Glomerular endothelial cell (primary cell): ENCODE results near the gene TBC1D2B. TPM values are rescaled to one million over a fixed set of nuclear protein-coding genes. Genes with fewer than 3 reads are reported as not detected.

Experiments used
- DNase-seq: peaks from one replicate; pipeline ENCODE4 v3.0.0-alpha.2; 2011; ENCODE audit warnings: low read depth, low spot score; ENCODE audit errors: extremely low read depth
- total RNA-seq: library from RNA; depleted of rRNA; stranded (reverse); fragments of >200 nt; gene quantifications from 2 replicates; pipeline ENCODE4 v1.2.3, GENCODE V29; 2015

Gene TBC1D2B
- total RNA-seq, 1 donor from 2014 or later = 41.5 TPM

DNA sequence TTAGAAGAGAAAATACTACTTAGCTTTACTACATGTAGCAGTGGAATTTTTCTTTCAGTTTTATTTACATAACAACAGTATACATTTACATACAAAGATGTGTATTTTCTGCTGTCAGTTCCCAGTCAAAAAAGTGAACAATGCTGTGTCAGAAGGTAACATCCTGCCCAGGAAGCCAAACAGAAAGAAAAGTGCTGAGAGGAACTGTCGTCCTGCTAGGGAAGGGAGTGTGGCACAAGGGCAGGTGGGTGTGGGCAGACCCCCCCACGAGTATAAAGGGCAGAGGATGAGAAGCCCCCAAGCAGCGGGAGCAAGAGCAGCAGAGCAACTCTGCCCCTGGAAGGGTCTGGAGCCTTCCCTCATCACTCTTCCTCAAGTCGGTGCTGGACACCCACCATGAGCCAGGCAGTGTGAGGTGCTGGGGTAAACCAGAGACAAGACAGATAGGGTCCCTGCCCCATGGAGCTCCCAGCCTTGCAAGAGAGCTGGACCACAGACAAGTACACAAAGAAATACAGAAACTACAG is 39.7 kb downstream of the TBC1D2B start:
- DNase-seq = no peak

GRCh38 chr15:78037328-78037727 is 40.2 kb downstream of the TBC1D2B start:
- no peak for DNase-seq

- no peak for DNase-seq
These were observed 41.5 kb downstream of the TBC1D2B start for GRCh38 chr15:78035861-78036476.

- DNase-seq = peak; percentile 47
These were observed 42.2 kb downstream of the TBC1D2B start for GRCh38 chr15:78035321-78035751.

GRCh38 chr15:78034495-78035191 is 42.9 kb downstream of the TBC1D2B start:
- DNase-seq = no peak

GRCh38 chr15:78033864-78034263 is 43.6 kb downstream of the TBC1D2B start:
- no peak for DNase-seq

GRCh38 chr15:78032671-78033070 is 44.8 kb downstream of the TBC1D2B start:
- no peak for DNase-seq

DNA sequence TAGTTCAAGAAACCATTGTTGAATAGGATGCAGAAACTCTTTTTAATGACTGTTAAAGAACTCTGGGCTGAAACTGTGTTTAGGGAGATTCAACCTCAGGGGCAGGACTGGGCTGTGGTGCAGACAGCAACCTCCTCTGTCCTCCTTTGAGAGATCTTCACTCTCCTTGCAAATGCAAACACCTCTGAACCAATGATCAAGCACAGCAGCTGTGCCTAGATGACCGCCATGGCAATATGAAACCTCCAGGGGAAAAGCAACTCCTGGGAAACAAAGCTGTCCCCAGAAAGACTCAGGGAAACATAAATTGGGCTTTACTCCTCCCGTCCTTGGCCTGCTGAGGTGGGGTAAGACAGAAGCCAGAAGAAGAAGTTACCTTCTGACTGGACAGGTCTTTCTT is 52.6 kb downstream of the TBC1D2B start:
- no peak for DNase-seq

GRCh38 chr15:78024519-78024870 is 53.0 kb downstream of the TBC1D2B start:
- no peak for DNase-seq

- no peak for DNase-seq
These were observed 53.5 kb downstream of the TBC1D2B start for GRCh38 chr15:78023865-78024518.

DNA sequence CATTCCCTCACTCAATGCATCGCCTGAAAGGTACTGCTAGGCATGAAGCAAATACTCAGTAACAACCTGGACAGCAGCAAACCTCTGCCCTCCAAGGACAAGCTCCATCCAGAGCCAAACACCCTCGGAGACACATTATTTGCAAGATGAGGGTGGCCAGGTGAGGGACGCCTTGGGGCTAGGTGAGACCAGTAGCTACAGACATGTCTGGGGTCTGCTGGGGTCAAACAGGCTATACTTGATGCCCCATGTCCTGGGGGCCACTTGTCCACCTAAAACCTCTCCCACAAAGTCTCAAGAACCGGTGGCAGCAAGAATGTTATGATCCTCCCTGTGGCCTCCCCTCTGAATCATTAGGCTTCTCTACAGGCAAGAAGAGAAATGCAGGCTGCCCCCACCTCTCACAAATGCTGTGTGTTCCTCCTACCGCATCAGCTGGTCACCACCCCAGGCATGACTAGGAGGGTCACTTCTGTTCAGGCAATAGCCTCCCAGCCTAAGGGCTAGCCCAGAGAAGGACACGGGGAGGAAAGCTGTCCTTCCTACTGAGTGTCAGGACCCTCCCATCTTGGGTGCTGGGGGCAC is 54.3 kb downstream of the TBC1D2B start:
- DNase-seq = no peak

GRCh38 chr15:78021761-78022160 is 55.8 kb downstream of the TBC1D2B start:
- no peak for DNase-seq

- DNase-seq = no peak
These were observed 57.5 kb downstream of the TBC1D2B start for GRCh38 chr15:78020007-78020406.

GRCh38 chr15:78018946-78019644 is 58.4 kb downstream of the TBC1D2B start:
- DNase-seq = no peak

DNA sequence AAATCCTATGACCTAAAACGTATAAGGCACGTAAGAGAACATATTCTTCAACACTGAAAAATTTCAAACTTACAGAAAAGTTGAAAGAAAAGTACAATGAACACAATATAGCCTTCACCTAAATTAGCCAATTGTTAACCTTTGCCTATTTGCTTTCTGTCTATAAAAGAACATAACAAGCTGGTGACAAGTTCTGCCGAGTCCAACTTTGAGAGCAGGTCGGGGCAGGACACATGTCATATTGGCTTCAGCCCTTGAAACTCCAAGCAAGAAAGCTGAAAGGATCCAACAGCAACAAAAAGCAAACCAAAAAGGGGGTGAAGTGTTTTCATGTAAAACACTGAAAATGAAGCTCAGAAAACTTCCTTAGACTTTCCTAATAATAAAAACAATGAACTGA is 59.1 kb downstream of the TBC1D2B start:
- DNase-seq = no peak

DNA sequence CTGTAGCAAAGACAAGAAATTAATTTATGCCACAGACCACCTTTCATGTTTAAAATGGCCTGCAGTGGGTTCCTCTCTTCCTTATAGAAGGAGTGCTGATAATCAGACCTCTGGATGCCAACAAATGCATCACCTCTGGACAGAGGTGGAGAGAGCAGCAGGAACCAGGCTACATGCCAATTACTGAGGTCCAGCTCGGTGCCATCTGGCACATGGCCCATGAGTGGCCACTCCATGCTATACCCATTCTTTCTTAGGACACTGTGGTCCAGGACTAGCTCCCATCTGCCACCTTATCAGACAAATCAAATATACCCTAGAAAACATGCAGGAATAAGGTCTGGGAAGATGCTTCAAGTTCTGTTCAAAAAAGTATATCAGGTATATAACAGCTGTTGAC is 60.7 kb downstream of the TBC1D2B start:
- DNase-seq = no peak

DNA sequence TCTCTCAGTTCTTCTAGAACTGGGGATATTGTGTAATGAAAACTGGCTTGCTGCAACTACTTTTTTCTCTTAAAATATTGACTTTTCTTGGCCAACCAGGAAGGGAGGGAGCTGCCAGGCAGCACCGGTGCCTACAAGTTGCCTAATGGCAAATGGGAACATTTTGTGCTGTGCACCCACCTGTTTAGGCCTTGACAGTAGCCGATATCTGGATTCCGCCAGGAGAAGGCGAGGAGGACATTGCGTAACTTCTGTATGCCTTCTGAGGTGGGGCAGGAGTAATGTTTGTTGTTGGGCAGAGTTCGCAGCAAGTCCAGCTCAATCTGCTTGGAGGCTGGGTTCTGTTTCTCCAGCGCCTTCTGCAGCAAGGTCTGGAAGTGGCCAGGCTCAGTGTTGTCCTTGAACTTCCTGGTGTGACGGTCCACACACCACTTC is 64.9 kb downstream of the TBC1D2B start:
- no peak for DNase-seq

DNA sequence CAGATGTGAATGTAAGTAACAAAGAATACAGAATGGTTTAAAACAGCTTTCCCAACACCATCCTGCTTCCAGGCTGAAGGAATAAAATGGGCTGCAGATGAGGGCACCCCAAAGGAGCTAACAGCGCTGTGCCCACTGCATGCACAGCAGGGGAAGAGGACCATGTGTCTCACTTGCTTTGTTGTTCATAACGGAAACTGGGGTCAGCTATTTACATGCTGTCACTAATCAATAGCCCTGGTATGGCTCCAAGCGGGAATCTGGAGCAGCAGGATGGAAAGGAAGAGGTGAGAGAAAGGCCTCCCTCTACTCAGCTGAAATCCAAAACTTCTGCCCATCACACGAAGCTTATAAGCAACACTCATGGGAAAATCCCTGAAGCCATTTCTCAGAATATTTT is 67.4 kb downstream of the TBC1D2B start:
- no peak for DNase-seq

DNA sequence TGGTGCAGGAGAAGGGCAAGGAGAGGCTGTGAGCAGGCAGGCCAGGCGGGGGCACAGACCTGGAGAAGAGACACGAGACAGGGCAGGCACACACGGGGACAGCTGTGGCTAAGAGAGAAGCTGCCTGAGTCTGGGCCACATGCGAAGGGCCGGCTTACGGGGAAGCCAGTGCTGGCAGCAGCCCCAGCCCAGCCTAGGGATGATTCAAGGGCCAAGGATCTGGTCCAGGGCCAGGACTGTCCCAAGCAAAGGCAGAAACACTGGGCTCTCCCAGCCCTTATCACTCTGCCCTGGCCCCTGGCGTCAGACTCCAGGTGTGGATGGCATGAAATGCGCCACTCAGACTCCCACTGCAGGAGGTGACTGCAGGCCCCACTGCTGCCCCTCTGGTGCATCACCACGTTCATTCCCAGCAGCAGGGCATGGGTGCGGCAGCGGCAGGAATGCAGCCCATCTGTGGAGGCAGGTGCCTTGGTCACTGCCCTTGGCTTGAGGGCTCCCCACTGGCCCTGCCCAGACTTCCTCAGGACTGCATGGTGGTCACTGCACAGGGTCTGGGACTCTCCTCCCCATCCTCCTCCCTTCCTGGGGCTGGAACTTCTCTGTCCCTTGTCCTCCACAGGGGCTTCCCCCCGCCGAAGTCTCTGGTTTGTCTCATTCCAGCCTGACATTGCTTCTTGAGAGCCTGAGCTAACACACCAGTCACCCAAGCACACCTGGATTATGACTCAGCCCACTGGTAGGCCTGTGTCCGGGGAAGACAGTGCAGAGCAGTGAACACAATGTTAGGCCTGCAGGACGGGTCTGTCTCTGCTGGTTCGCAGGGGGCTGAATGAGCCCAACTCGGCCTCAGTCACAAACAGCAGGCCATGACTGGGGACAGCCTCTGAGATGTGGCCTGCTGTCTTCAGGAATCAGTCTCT is 69.3 kb downstream of the TBC1D2B start:
- no peak for DNase-seq
